HepG2 (cell line): ENCODE data around the gene CRMP1. TPM values are rescaled to one million over a fixed set of nuclear protein-coding genes. Genes with fewer than 3 reads are reported as not detected.

Source experiments
- ATAC-seq: fragments of 200-7000 bp; cut with Tn5 transposase; 3 replicates; pipeline ENCODE4 v1.9.1; 2020; ENCODE audit warnings: mild to moderate bottlenecking, moderate library complexity
- BruUV-seq: library from RNA; stranded (reverse); fragments of 400-500 nt; replicated peaks from 2 replicates; lab custom pipeline; 2021; lab: Mats Ljungman, UMichigan
- CTCF ChIA-PET: fragments of 300-600 bp; formaldehyde crosslinking; extraction: SDS; loops from one replicate; lab custom pipeline; 2021; ENCODE audit warnings: low total read pairs, inconsistent platforms, low intra/inter-chr PET ratio; lab: Yijun Ruan, JAX
- POLR2A ChIA-PET: fragments of 350-600 bp; sonication (Branson Sonifier 250); formaldehyde crosslinking; loops from one replicate; lab custom pipeline; 2020; ENCODE audit warnings: antibody characterized with exemption, inconsistent platforms; lab: Yijun Ruan, JAX
- DNase-seq: peaks from one replicate; pipeline ENCODE4 v3.0.0-alpha.2; 2015; ENCODE audit warnings: low spot score
- FAIRE-seq: peaks from 3 replicates; lab custom pipeline; 2011; peaks lifted over from hg19 to GRCh38; lab: Jason Lieb, UNC
- H2AFZ ChIP-seq: one replicate; pipeline ENCODE4 v1.6.1; 2011; ENCODE audit warnings: low read length, inconsistent platforms
- H3K27ac ChIP-seq: fragments of 300-600 bp; 3 replicates; pipeline ENCODE4 v1.8.0; 2011; ENCODE audit warnings: mixed run types, mild to moderate bottlenecking, mixed read lengths, low read length, inconsistent platforms; ENCODE audit not compliant: insufficient read depth; ENCODE audit errors: extremely low read length
- H3K27me3 ChIP-seq, 2 experiments: fragments of 200-600 bp in 1 of 2; 2 replicates in 1 of 2; 3 replicates in 1 of 2; pipeline versions ENCODE4 v1.6.0 to v1.8.0; 2011; ENCODE audit warnings: low read length in 2 of 2, mild to moderate bottlenecking in 2 of 2, moderate library complexity in 2 of 2, inconsistent platforms in 1 of 2; ENCODE audit not compliant: insufficient read depth in 2 of 2, control insufficient read depth in 1 of 2
- H3K36me3 ChIP-seq, 2 experiments: fragments of 200-600 bp in 1 of 2; replicated peaks in 1 of 2; 2 replicates in 1 of 2; 3 replicates in 1 of 2; pipeline versions ENCODE4 v1.5.1 to v1.8.0; 2011; ENCODE audit warnings: low read length in 2 of 2, inconsistent platforms in 1 of 2; ENCODE audit not compliant: insufficient read depth in 2 of 2, control insufficient read depth in 1 of 2
- H3K4me1 ChIP-seq: 2 replicates; pipeline ENCODE4 v1.5.1; 2012; ENCODE audit warnings: low read length, inconsistent platforms; ENCODE audit not compliant: insufficient read depth
- H3K4me2 ChIP-seq: 2 replicates; pipeline ENCODE4 v1.6.0; 2011; ENCODE audit warnings: low read depth, low read length, inconsistent platforms
- H3K4me3 ChIP-seq, 3 experiments: fragments of 200-600 bp in 1 of 3; sonication (generic), shearing (Covaris generic) in 1 of 3; replicated peaks in 1 of 3; 2 replicates each; pipeline ENCODE4 v1.5.1; 2011 to 2016; ENCODE audit warnings: low read length in 3 of 3, inconsistent platforms in 2 of 3, low read depth in 2 of 3, mild to moderate bottlenecking in 2 of 3, control low read depth in 1 of 3, mixed read lengths in 1 of 3; ENCODE audit not compliant: insufficient read depth in 1 of 3
- H3K79me2 ChIP-seq: one replicate; pipeline ENCODE4 v1.6.1; 2011; ENCODE audit warnings: low read length, inconsistent platforms; ENCODE audit not compliant: insufficient read depth
- H3K9ac ChIP-seq: 2 replicates; pipeline ENCODE4 v1.6.0; 2011; ENCODE audit warnings: mild to moderate bottlenecking, low read depth, low read length, inconsistent platforms; ENCODE audit not compliant: insufficient read depth
- H3K9me3 ChIP-seq: 2 replicates; pipeline ENCODE4 v1.5.1; 2012; ENCODE audit warnings: mild to moderate bottlenecking, low read length
- H4K20me1 ChIP-seq: 2 replicates; pipeline ENCODE4 v1.6.0; 2011; ENCODE audit warnings: inconsistent platforms, mild to moderate bottlenecking, low read length, moderate library complexity; ENCODE audit not compliant: insufficient read depth
- MATR3 ChIP-seq: sonication (generic); formaldehyde crosslinking; IDR thresholded peaks from 2 replicates; pipeline ENCODE4 v1.4.0; 2020; ENCODE audit warnings: missing genetic modification reagents
- SETDB1 ChIP-seq: sonication (generic); formaldehyde crosslinking; IDR thresholded peaks from 2 replicates; pipeline ENCODE4 v1.5.1; 2020; ENCODE audit warnings: missing genetic modification reagents, mild to moderate bottlenecking, borderline replicate concordance
- U2AF1 ChIP-seq: fragments of 200-400 bp; formaldehyde crosslinking; optimal IDR thresholded peaks from 2 replicates; pipeline ENCODE3; 2017; ENCODE audit warnings: mild to moderate bottlenecking, low read depth, low read length
- ZFY ChIP-seq: sonication (generic); formaldehyde crosslinking; IDR thresholded peaks from 2 replicates; pipeline ENCODE4 v1.4.0; 2020; ENCODE audit warnings: missing genetic modification reagents
- ZNF143 ChIP-seq: sonication (generic); formaldehyde crosslinking; IDR thresholded peaks from 2 replicates; pipeline ENCODE4 v1.4.0; 2020; ENCODE audit warnings: missing genetic modification reagents
- ZNF329 ChIP-seq: sonication (generic); formaldehyde crosslinking; IDR thresholded peaks from 2 replicates; pipeline ENCODE4 v1.9.0; 2021; ENCODE audit warnings: low read depth, mild to moderate bottlenecking, missing genetic modification reagents
- ZNF549 ChIP-seq: sonication (generic); formaldehyde crosslinking; IDR thresholded peaks from 2 replicates; pipeline ENCODE4 v1.5.0; 2020; ENCODE audit warnings: missing genetic modification reagents
- ZNF724P ChIP-seq: sonication (generic); formaldehyde crosslinking; IDR thresholded peaks from 2 replicates; pipeline ENCODE4 v1.8.0; 2022; ENCODE audit warnings: missing genetic modification reagents, borderline replicate concordance
- WGBS: methylation state at CpG from one replicate; pipeline ENCODE4 v1.1.6; 2017; ENCODE audit warnings: low lambda C conversion rate; 5-methylcytosine and 5-hydroxymethylcytosine counted together
- in situ Hi-C: cut with HindIII; loops from 2 replicates; pipeline ENCODE4 v1.10.0; 2017; ENCODE audit warnings: low pct_unique_long_range_greater_than_20kb; ENCODE audit not compliant: extremely low pct_ligation_motif_present
- intact Hi-C: fragments of 100-400 bp; cut with micrococcal nuclease; formaldehyde crosslinking; loops from one replicate; pipeline ENCODE4 v1.10.0; 2022; ENCODE audit not compliant: unreplicated experiment
- polyA plus RNA-seq, 8 experiments: library from polyadenylated mRNA; depleted of rRNA in 3 of 8; stranded (reverse) in 7 of 8; unstranded in 1 of 8; fragments of >200 nt; fragmentation: Illumina TruSeq in 4 of 8; extraction: Trizol in 4 of 8; gene quantifications; 2 replicates each; pipeline versions ENCODE4 v1.2.1 to v1.2.3, GENCODE V29; 2011 to 2016; ENCODE audit warnings: low read depth in 4 of 8, missing spikeins in 1 of 8, mixed read lengths in 1 of 8; ENCODE audit not compliant: insufficient read depth in 1 of 8
- total RNA-seq, 5 experiments: library from RNA; depleted of rRNA; stranded (reverse); fragments of >200 nt; fragmentation: Illumina TruSeq; extraction: Trizol; gene quantifications; 2 replicates each; pipeline ENCODE4 v1.2.3, GENCODE V29; 2016; ENCODE audit warnings: low read depth in 1 of 5
- TF ChIP-seq, protein P1 (sequence below): sonication (generic); formaldehyde crosslinking; IDR thresholded peaks from 2 replicates; pipeline ENCODE4 v1.9.0; 2021; ENCODE audit warnings: mild to moderate bottlenecking, missing genetic modification reagents
- TF ChIP-seq, protein P2 (sequence below): sonication (generic); formaldehyde crosslinking; IDR thresholded peaks from 2 replicates; pipeline ENCODE4 v1.8.1; 2023; ENCODE audit warnings: missing genetic modification reagents, mild to moderate bottlenecking, borderline replicate concordance
- TF ChIP-seq, protein P3 (sequence below): sonication (generic); formaldehyde crosslinking; IDR thresholded peaks from 2 replicates; pipeline ENCODE4 v1.4.0; 2020; ENCODE audit warnings: missing genetic modification reagents
- TF ChIP-seq, protein P4 (sequence below): sonication (generic); formaldehyde crosslinking; IDR thresholded peaks from 2 replicates; pipeline ENCODE4 v1.4.0; 2020; ENCODE audit warnings: missing genetic modification reagents, borderline replicate concordance

CRMP1 gene
- total and polyA plus RNA-seq, 2 of the 13 experiments (the other 11 are each of a cell fraction or from before 2014, with no cell fraction given): not detected

DNA sequence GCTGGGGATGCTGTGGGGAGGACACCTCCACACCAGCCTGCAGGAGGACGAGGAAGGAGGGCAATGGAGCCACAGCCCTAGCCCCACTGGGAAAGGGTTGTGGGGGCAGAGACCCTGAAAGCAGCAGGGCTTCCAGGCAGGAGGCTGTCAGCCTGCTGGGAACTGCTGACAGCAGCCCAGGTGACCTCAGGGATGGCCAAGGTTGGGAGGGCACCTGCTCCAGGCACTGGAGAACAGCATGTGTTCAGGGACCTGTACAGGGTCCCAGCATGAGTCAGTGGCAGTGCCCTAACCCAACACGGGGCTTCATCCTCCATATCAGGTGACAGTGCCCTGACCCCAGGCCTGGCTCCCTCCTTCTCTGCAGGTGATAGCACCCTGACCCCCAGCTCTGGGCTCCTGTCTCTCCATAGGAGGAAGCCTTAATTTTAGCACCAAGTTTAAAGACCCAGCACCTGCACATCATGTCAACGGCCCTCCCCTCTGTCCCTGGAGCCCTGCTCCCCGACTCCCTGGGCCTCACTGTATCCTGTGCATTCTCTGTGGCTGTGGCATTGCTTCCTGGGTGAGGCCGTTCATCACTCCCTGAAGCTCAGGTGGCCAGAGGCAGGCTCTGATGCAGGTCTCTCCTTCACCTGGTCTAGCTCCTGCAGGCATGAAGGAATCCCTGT is 66.3 kb downstream of the CRMP1 start:
- H3K9ac ChIP-seq: no peak overlapping the region
- H4K20me1 ChIP-seq: no peaks in the 10 kb centered on the region
- H3K9me3 ChIP-seq: no peaks in the 10 kb centered on the region
- no peak for FAIRE-seq
- no peak overlapping the region for H3K27ac ChIP-seq
- ChIA-PET POLR2A (no interaction called here), CTCF (no interaction called here)
- in situ Hi-C loops (loop anchor here (10.0 kb wide), 1 partner anchor 432 kb away; no protein-coding TSS in a partner anchor), intact Hi-C loops (no loop called here)
- H3K79me2 ChIP-seq: no peaks in the 10 kb centered on the region
- no peaks in the 10 kb centered on the region for H3K27me3 ChIP-seq
- H3K36me3 ChIP-seq: peaks cover 0 to 6% of the 10 kb centered on the region in 2 experiments; a peak in 3 of 5 replicates
- no peak for ATAC-seq
- H2AFZ ChIP-seq: no peak overlapping the region
- H3K4me3 ChIP-seq: no peak overlapping the region
- no peaks in the 10 kb centered on the region; the same call in 1 of the 2 replicates for H3K4me1 ChIP-seq
- no peak overlapping the region for H3K4me2 ChIP-seq
- WGBS: 90% methylated on average over 2 of the region's 5 CpGs
- BruUV-seq: no TSS peak
- DNase-seq: no peak
- no peak for TF ChIP-seq SETDB1 (CRISPR knock-in tag)
- TF ChIP-seq, protein P1, sequence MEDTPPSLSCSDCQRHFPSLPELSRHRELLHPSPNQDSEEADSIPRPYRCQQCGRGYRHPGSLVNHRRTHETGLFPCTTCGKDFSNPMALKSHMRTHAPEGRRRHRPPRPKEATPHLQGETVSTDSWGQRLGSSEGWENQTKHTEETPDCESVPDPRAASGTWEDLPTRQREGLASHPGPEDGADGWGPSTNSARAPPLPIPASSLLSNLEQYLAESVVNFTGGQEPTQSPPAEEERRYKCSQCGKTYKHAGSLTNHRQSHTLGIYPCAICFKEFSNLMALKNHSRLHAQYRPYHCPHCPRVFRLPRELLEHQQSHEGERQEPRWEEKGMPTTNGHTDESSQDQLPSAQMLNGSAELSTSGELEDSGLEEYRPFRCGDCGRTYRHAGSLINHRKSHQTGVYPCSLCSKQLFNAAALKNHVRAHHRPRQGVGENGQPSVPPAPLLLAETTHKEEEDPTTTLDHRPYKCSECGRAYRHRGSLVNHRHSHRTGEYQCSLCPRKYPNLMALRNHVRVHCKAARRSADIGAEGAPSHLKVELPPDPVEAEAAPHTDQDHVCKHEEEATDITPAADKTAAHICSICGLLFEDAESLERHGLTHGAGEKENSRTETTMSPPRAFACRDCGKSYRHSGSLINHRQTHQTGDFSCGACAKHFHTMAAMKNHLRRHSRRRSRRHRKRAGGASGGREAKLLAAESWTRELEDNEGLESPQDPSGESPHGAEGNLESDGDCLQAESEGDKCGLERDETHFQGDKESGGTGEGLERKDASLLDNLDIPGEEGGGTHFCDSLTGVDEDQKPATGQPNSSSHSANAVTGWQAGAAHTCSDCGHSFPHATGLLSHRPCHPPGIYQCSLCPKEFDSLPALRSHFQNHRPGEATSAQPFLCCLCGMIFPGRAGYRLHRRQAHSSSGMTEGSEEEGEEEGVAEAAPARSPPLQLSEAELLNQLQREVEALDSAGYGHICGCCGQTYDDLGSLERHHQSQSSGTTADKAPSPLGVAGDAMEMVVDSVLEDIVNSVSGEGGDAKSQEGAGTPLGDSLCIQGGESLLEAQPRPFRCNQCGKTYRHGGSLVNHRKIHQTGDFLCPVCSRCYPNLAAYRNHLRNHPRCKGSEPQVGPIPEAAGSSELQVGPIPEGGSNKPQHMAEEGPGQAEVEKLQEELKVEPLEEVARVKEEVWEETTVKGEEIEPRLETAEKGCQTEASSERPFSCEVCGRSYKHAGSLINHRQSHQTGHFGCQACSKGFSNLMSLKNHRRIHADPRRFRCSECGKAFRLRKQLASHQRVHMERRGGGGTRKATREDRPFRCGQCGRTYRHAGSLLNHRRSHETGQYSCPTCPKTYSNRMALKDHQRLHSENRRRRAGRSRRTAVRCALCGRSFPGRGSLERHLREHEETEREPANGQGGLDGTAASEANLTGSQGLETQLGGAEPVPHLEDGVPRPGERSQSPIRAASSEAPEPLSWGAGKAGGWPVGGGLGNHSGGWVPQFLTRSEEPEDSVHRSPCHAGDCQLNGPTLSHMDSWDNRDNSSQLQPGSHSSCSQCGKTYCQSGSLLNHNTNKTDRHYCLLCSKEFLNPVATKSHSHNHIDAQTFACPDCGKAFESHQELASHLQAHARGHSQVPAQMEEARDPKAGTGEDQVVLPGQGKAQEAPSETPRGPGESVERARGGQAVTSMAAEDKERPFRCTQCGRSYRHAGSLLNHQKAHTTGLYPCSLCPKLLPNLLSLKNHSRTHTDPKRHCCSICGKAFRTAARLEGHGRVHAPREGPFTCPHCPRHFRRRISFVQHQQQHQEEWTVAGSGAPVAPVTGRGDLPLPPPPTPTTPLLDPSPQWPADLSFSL (CRISPR knock-in tag): no peak
- TF ChIP-seq, protein P2, sequence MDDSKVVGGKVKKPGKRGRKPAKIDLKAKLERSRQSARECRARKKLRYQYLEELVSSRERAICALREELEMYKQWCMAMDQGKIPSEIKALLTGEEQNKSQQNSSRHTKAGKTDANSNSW (CRISPR knock-in tag): no peak
- no peak for TF ChIP-seq ZFY (CRISPR knock-in tag)
- no peak for TF ChIP-seq ZNF549
- TF ChIP-seq ZNF143 (CRISPR knock-in tag): no peak
- no peak for TF ChIP-seq MATR3 (CRISPR knock-in tag)
- TF ChIP-seq, protein P3, sequence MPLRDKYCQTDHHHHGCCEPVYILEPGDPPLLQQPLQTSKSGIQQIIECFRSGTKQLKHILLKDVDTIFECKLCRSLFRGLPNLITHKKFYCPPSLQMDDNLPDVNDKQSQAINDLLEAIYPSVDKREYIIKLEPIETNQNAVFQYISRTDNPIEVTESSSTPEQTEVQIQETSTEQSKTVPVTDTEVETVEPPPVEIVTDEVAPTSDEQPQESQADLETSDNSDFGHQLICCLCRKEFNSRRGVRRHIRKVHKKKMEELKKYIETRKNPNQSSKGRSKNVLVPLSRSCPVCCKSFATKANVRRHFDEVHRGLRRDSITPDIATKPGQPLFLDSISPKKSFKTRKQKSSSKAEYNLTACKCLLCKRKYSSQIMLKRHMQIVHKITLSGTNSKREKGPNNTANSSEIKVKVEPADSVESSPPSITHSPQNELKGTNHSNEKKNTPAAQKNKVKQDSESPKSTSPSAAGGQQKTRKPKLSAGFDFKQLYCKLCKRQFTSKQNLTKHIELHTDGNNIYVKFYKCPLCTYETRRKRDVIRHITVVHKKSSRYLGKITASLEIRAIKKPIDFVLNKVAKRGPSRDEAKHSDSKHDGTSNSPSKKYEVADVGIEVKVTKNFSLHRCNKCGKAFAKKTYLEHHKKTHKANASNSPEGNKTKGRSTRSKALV (CRISPR knock-in tag): no peak
- no peak for TF ChIP-seq ZNF329 (CRISPR knock-in tag)
- no peak for TF ChIP-seq ZNF724P (CRISPR knock-in tag)
- TF ChIP-seq U2AF1: no peak
- TF ChIP-seq, protein P4, sequence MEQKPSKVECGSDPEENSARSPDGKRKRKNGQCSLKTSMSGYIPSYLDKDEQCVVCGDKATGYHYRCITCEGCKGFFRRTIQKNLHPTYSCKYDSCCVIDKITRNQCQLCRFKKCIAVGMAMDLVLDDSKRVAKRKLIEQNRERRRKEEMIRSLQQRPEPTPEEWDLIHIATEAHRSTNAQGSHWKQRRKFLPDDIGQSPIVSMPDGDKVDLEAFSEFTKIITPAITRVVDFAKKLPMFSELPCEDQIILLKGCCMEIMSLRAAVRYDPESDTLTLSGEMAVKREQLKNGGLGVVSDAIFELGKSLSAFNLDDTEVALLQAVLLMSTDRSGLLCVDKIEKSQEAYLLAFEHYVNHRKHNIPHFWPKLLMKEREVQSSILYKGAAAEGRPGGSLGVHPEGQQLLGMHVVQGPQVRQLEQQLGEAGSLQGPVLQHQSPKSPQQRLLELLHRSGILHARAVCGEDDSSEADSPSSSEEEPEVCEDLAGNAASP (CRISPR knock-in tag): no peak
